NCI-H2196 (cell line): ENCODE results near the gene ZNF423.

Experiments
- DNase-seq: peaks from one replicate; lab custom pipeline; 2025; ENCODE audit not compliant: unreplicated experiment; lab: John Stamatoyannopoulos, UW

ZNF423 gene

DNA sequence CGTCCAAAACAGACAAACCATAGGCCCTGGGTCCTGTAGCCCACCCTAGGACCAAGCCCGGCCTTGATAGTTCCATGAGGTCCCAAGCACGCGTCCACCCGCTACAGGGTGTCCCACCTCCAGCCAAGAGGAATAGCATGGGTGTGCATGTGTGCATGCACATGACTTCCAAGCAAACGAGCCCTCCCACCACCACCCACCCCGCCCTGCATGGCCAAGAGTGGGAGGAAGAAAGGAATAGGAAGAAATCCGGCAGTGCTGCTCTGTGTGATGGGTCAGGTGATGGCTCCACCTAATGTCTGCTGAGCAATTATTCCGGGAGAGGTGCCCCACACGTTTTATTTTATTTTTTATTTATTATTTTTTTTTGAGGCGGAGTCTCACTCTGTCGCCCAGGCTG, 184.6 kb downstream of the ZNF423 start:
- no peak for DNase-seq

DNA sequence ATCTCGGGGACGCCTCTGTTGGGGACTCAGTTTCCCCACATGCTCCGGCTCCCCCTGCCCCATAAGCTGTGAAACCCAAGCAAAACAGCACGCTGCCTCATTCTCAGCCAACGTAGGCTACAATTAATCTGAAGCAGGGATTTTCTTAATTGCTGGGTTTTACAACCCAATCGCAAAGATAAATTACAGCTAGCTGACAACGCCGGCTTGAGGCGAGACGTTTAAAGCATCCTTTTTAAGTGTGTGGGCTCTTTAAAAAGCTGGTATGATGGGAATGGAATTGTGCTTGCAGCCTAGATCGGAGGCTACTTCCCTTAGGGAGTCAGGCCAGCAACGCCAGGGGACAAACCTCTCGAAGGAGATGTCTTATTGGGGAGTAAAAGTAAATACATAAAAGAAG, 185.3 kb downstream of the ZNF423 start:
- no peak for DNase-seq

- DNase-seq: no peak
These were observed 190.3 kb downstream of the ZNF423 start for GRCh38 chr16:49665482-49666230.

DNA sequence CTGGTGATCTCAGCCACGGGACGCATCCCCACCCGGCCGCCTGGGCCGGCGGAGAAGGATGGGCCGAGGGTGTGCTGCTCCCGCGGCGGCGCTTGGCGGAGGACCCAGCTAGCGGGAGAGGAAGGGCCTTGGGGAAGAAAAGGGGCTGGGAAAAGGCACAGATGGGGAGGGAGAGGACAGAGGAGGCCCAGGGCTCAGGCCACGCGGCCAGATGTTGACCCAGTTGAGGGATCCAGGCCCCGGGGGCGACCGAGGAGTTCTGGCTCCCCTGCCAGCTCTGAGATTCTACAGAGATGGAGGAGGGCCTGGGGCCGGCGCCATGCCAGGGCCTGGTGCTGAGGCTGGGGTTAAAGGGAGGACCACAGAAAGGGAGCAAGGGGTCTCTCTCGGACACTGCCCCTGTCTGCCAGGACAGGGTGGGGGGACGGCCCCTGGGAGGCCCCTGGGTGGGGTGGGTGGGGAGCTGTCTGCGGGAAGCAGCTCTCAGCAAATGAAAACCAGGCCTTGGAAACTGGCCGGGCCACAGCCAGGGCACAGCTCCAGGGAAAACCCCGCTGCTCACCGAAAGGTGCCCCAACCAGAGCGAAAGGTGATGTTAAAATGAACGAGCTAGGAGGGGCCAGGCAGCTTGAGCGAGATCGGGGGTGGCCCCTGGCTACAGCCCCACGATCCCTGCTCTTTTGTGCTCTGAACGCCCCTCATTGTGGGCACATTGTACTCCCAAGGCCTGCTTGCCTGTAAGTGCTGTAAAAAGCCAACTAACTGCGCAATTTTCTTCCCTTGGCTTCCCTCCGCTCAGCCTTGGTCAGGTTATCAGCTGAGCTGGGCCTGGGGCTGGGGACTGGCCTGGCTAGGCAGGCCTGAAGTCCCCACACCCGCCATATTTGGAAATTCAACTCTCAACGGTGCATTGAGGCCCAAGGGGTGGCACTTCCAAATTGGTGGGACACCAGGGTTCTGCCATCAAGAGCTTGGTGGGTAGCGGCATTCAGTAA, 191.4 kb downstream of the ZNF423 start:
- no peak for DNase-seq

DNA sequence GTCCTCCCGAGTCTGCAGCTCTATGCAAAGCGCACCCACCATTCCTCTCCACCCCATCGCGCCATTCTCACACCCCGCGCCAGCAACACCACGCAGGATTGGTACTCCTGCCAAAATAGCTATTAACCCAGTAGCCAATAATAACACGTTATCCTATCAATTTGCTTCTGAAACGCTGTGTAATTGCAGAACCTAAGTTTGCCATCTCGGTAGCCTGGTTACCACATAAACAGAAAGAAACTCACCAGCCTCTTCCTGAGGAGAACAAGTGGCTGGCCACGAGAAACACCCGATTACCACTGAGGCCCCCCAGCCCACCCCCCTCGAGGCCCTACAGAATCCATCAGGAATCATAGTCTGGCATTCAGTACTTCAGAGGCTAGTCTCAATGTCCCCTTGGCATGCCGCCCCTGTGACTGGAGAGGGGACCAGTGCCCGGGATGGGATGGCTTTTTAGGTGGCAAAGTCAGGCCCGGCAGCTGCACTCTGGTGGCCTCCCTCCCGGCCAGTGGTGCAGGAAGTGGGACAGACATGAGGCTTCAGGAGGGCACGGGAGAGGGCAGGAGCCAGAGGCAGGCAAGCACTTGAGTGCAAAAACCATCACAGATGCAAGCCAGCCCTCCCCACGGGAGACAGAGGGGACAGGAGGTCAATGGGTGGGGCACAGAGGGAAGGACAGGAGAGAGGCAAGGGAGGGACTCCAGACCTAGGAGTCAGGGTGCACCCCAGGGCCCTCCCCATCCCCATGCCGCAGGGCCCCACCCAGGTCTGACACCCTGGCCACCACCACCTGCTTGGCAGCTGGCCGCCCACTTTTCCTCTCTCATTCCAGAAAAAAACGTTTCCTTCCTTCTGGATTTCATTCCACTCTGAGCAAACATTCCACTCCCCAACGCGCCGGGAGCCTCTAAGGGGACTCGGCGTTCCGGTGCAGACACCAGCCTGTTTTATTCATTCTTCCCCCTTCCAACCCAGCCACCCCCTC, 192.5 kb downstream of the ZNF423 start:
- no peak for DNase-seq

DNA sequence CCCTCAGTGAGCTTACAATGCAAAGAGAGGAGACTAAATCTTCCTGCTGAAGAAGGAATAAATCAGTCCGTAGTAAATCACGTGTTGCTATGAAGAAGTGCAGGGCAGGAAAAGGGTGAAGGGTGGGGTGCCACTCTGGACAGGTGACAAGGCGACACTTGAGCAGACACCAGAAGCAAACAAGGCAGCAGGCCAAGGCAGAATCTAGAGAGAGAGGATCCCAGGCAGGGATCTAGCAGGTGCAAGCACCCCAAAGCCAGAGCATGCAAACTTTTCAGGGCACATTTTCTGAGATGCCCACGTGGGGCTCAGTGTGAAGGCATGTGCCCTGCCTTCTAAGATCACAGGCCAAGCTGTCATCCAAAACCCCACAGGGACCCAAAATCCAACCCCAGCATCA, 193.3 kb downstream of the ZNF423 start:
- DNase-seq: no peak

DNA sequence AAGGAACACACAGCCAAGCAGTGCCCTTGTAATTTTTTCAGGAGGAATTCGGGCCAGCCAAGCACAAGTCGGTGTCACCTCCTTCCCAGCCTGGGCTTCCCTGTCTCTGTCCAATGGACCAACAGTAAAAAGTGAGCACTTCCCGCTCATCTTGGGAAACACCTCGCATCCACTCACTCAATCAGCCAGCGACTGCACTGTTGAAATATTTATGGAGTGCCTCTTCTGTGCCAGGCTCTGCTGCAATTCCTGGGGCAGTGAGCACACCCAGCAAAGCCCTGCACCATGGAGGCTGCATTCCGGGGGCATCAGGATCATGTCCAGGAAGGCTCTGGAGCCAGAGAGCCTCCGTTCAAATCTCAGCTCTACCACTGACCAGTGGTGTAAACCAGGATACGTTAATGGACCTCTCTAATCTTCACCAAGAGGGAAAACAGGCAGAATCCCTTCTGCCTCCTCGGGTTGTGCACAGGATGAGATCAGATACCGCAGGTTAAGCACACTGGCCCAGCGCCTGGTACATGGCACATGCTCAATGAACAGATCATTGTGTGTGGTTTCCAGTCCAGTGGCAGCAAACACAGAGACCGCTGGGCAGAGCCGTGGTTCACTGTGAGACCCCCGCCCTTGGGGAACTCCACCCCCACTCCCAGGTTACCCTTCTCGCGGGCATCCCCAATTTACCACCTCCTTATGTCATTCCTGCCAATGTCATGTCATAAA, 194.3 kb downstream of the ZNF423 start:
- DNase-seq: no peak

- DNase-seq: no peak
These were observed 195.3 kb downstream of the ZNF423 start for GRCh38 chr16:49660626-49661025.

DNA sequence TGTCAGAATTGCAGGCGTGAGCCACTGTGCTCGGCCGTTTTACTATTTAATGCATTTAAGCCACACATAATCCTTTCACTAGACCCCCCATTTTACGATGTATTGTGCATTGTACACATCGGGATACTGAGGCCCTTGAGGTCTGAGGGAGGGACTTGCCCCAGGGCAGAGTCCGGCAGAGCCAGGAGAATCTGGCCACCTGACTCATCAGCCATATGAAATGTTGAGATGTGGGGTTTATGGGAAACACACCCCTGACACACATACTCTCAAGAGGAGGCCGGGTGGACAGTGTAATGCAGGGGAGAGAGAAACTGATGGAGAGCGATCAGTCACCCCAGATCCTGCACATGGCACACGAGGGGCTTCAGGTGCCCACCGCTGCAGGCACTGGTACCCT, 196.6 kb downstream of the ZNF423 start:
- DNase-seq: no peak

GRCh38 chr16:49658531-49658930, 197.4 kb downstream of the ZNF423 start:
- no peak for DNase-seq

DNA sequence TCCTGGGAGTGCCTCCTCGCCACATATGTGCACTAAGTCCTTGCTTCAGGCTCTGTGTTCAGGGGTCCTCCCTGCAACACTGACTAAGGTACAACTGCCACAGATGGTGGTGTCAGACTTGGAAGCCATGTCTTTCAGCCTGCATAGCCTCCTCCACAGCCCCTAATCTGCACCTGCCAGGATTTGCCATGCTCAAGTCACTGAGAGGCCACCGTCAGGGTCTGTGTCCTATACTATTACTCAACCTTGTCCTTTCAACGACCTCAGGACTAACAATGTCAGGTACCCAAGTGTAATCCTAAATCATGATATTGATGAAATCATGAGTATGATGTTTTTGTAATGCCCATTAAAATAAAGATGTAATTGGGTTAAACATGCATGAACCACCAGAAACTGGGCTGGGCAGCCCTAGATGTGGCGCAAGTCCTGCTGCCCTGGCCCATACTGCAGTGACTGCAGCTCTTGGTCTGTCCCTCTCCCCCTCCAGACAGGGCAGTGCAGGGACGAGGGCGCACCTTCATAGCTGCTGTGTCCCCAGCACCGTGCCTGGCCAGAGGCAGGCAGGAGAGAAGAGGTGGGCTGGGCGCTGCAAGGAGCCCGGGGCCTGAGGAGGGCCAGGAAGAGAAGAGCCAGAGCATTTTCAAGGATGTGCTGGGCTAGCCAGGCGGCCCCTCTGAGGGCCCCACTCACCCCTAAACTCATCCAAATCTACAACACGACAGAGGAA, 198.0 kb downstream of the ZNF423 start:
- no peak for DNase-seq

GRCh38 chr16:49654425-49654824, 201.5 kb downstream of the ZNF423 start:
- DNase-seq: no peak

GRCh38 chr16:49653577-49653976, 202.3 kb downstream of the ZNF423 start:
- no peak for DNase-seq

- DNase-seq: no peak
These were observed 202.7 kb downstream of the ZNF423 start for GRCh38 chr16:49653173-49653570.

DNA sequence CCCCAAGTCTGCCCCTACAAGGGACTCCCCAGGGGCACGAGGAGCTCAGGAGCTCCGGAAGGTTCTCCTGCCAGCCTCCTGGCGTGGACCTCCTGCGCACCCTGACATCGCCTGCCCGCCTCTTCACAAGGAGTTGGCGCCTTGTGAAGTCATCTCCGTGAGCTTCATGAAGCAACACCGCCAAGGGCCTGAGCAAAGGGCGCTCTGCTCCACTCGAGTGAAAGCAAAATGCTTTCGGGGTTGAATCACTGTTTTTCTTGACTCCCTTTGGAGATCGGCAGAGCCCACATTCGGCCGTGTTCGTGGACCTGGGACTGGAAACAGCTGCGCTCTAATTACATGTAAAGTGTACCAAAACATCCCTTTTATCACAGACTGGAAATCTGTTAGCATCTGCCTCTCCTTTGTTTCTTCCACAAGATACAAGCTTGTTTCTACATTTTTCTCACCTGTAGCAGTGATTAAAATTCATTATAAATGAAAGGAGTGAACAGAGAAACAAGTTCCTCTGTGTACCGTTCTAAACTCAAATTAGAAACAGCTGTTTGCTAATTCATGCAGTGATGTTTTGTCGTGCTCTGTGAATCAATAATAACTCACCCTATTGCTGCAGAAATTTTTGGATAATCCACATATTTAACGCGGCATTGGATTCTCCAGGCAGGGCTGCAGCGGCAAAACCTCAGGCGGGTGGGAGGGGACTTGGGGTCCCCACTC, 203.3 kb downstream of the ZNF423 start:
- no peak for DNase-seq

DNA sequence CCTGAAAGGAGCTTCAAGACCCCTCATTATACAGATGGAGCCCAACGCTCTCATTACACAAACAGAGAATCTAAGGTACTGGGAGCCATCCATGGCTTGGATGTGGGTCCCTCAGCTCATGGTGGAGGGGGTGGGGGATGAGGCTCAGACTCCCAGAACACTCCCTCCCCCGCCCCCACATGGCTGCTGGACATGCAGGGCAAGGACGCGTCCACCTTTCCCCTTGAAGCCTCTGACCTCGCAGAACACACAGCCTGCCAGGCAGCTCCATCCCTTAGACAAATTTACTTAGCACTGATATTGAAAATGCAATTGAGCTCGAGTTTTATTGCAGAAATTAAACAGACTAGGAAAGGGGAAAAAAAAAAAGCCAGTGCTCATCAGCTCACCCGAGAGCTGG, 203.9 kb downstream of the ZNF423 start:
- no peak for DNase-seq

DNA sequence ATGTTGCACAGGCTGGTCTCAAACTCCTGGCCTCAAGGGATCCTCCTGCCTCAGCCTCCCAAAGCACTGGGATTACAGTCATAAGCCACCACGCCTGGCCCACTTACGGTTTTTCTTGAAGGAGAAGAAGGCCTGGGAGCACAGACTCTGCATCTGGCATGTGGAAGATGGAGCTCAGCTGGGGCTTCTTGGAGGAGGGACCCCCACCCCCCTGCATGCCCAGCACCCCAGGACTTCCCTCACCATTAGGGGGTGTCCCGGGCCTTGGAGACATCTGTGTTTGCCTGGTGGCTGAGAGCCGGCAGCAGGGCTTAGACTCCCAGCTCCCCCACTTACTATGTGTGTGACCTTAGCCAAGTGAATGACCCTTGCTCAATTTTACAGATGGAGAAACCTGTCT, 204.7 kb downstream of the ZNF423 start:
- no peak for DNase-seq

DNA sequence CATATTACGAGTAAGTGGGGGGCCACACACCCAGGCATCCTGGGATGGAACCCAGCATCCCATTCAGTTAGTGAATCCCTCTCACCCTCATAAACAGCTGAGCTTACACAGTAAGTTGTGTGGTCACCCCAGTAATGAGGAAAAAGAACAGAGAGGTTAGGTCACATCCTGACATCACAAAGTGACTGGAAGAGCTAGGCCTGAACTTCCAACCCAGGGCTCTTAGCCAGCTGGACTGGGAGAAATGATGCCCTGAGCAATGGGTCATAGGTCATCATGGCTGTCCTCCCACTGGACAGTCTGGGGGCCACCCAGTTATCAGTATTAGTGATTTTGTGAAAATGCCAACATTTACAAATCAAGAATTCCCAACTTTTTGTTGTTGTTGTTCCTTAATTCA, 205.3 kb downstream of the ZNF423 start:
- DNase-seq: no peak
